ENCODE measurements around the gene RTKN.

The RTKN gene

GRCh38 chr2:74375838-74376237 lies 65.9 kb downstream of the RTKN start:
- DNase-seq (ENCODE audit: low read depth) = no peak

Data from stromal cell of bone marrow (primary cell).